ENCODE measurements around the gene PLEKHG3. TPM values are rescaled to one million over a fixed set of nuclear protein-coding genes. Genes with fewer than 3 reads are reported as not detected.

PLEKHG3 gene
- total RNA-seq, 3 donors from 2014 or later: 18.7 to 31.5 (median 30.3) TPM

DNA sequence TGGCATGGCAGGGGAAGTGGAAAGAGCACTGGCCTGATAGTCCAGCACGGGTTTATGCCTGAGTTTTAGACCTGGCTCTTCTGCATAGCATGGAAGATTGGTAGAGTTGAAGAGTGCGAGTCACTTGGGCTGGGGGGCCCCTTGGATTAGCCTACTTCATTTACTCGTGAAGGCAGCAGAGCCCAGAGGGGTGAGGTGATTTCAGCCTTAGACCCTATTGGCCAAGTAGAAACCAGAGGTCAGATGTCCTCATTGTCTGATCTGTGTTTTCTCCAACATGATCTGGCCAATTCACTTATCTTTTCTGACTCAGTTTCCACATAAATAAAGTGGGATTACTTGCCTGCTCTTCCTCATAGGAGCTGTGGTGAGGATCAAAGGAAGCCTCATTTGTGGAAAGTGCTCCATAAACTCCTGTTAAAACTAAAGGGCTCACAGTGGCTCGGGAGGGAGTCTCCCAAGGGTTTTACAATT lies 1.9 kb downstream of the PLEKHG3 start:
- no peaks in the 10 kb centered on the region for H3K27me3 ChIP-seq
- intact Hi-C loops (cut with DNase I; ENCODE audit: low total_unique reads): no loop called here
- H3K4me3 ChIP-seq: peak overlapping the region; percentile 78 to 88 (median 82)
- H3K4me1 ChIP-seq: peaks cover 0 to 18% of the 10 kb centered on the region in 2 donors
- H3K27ac ChIP-seq: peak overlapping the region; percentile 85 to 94
- H3K36me3 ChIP-seq: no peaks in the 10 kb centered on the region
- DNase-seq (ENCODE audit: low spot score in 2 of 2): no peak
- TF ChIP-seq POLR2A (IDR thresholded peaks at IDR 0.05) (no peak), POLR2AphosphoS5 (IDR thresholded peaks at IDR 0.05) (no peak)
- TF ChIP-seq, protein P1, sequence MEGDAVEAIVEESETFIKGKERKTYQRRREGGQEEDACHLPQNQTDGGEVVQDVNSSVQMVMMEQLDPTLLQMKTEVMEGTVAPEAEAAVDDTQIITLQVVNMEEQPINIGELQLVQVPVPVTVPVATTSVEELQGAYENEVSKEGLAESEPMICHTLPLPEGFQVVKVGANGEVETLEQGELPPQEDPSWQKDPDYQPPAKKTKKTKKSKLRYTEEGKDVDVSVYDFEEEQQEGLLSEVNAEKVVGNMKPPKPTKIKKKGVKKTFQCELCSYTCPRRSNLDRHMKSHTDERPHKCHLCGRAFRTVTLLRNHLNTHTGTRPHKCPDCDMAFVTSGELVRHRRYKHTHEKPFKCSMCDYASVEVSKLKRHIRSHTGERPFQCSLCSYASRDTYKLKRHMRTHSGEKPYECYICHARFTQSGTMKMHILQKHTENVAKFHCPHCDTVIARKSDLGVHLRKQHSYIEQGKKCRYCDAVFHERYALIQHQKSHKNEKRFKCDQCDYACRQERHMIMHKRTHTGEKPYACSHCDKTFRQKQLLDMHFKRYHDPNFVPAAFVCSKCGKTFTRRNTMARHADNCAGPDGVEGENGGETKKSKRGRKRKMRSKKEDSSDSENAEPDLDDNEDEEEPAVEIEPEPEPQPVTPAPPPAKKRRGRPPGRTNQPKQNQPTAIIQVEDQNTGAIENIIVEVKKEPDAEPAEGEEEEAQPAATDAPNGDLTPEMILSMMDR (IDR thresholded peaks at IDR 0.05): no peak
- no peaks in the 10 kb centered on the region for H3K9me3 ChIP-seq

DNA sequence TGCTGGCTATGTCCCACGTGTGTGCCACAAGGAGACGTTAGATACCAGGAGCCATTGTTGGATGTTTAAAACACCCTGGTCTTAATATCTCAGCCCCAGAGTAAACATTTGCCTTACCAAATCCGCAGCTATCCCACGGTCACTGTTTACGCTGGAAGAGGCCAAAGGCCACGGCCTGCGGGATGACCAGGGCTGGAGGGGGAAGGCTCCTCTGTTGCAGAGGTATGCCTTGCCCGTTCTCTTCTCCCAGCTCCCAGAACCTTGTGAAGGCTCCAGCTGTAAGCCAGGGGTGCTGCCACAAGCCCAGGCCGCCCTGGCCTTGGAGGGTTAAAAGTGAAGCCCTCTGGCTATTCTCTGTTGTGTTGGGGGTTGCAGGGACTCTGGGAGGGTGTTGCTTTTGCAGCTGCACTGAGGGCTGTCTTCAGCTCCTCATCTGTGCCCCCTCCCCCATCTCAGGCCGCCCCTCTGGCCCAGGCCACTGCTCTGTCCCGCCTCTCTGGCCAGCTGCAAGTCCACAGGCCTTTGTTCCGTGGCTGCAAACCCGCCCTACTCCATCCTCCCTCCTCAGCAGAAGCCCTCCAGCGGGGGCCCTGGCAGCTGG lies 2.5 kb downstream of the PLEKHG3 start:
- H3K36me3 ChIP-seq: no peaks in the 10 kb centered on the region
- TF ChIP-seq POLR2AphosphoS5 (IDR thresholded peaks at IDR 0.05) (no peak), POLR2A (IDR thresholded peaks at IDR 0.05) (no peak)
- TF ChIP-seq, protein P1 (IDR thresholded peaks at IDR 0.05): no peak
- H3K4me1 ChIP-seq: peaks cover 0 to 18% of the 10 kb centered on the region in 2 donors
- no peaks in the 10 kb centered on the region for H3K9me3 ChIP-seq
- intact Hi-C loops (cut with DNase I; ENCODE audit: low total_unique reads): no loop called here
- H3K27ac ChIP-seq: peak overlapping the region; percentile 85 to 94
- peak overlapping the region in 2 of 3 donors; percentile 78 to 82 for H3K4me3 ChIP-seq
- no peaks in the 10 kb centered on the region for H3K27me3 ChIP-seq
- no peak for DNase-seq (ENCODE audit: low spot score in 2 of 2)

DNA sequence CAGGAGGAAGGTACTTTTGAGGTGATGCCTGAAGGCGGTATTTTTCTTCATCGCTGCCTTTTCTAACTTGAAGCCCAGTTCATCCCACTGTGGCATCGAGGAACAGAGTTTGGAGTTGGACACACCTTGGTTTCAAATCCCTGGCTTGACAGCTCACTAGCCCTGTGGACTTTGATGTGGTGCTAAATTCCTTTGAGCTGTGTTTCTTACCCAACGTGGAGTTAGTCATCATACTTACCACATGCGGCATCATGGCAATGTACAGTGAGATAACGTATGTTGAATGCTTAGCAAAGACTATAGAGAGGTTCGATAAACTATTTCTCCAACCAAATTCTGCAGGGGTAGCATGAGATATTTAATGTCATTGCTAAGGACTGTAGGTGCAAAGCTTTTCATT lies 3.4 kb downstream of the PLEKHG3 start:
- Histone ChIP-seq H3K27me3 (no peaks in the 10 kb centered on the region), H3K4me1 (peaks cover 0 to 18% of the 10 kb centered on the region in 2 donors), H3K9me3 (peaks cover 0 to 1% of the 10 kb centered on the region in 2 donors), H3K36me3 (no peaks in the 10 kb centered on the region), H3K27ac (peak overlapping the region; percentile 85 to 94), H3K4me3 (no peak overlapping the region)
- no peak for DNase-seq (ENCODE audit: low spot score in 2 of 2)
- TF ChIP-seq POLR2A (IDR thresholded peaks at IDR 0.05): no peak
- TF ChIP-seq, protein P1 (IDR thresholded peaks at IDR 0.05): no peak
- intact Hi-C loops (cut with DNase I; ENCODE audit: low total_unique reads): no loop called here

DNA sequence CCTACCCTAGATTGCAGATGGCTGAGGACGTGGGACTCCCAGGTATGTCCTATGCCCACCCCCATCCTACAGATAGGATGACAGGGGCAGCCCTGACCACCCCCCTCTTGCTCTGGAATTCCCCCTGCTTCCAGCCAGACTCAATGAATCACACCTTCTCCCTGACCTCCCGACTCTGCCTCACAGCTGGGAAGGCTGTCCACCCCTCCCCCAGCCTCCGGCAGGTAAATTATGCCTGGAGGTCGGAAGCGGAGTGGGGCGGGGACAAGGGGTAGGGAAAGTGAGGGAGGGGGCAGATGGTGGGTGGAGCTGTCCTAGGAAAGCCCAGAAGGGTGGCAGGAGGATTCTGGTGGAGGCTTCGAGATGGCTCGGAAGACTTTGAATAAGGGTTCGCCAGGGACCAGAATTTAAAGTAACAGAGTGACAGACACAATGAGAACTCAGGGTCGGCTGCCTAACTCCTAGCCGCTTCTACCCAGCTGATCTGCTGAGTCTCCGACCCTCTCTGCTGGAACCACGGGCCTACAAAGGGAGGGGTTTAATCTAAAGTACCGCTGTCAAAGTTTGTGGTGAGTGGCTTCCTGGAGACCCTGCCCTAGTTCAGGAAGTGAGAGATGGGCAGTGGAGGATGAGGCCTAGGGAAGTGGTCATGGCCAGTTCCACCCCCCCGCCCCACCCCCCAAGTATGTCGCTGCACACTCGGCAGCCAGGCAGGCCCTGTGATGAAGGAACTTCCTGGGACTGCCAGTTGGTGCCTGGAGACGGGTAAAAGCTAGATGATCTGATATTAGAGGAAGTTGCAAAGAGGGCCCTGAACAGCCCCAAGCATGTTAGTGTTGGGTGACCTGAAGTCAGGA lies 4.2 kb downstream of the PLEKHG3 start:
- intact Hi-C loops (cut with DNase I; ENCODE audit: low total_unique reads): no loop called here

More for the DNA sequence above, 4.2 kb downstream of the PLEKHG3 start:
- H3K4me3 ChIP-seq: peak overlapping the region in 1 of 3 donors; percentile 39
- H3K36me3 ChIP-seq: no peaks in the 10 kb centered on the region
- TF ChIP-seq POLR2A (IDR thresholded peaks at IDR 0.05) (no peak), POLR2AphosphoS5 (IDR thresholded peaks at IDR 0.05) (no peak)
- TF ChIP-seq, protein P1 (IDR thresholded peaks at IDR 0.05): no peak
- no peaks in the 10 kb centered on the region for H3K27me3 ChIP-seq
- no peak for DNase-seq (ENCODE audit: low spot score in 2 of 2)
- peak overlapping the region; percentile 85 for H3K27ac ChIP-seq
- peaks cover 0 to 9% of the 10 kb centered on the region in 2 donors for H3K9me3 ChIP-seq
- peaks cover 0 to 18% of the 10 kb centered on the region in 2 donors for H3K4me1 ChIP-seq
